Testis (tissue), 2 donors: Measurements from ENCODE around the gene PCGF5.

Experiments used
- POLR2A ChIP-seq: fragments of 450-650 bp; IDR thresholded peaks from one replicate; pipeline ENCODE4 v1.6.1; 2017; ENCODE audit warnings: antibody characterized with exemption, mild to moderate bottlenecking, moderate library complexity
- TF ChIP-seq, protein P1 (sequence below), 3 experiments: fragments of 450-650 bp in 2 of 3; fragments of 200-600 bp in 1 of 3; sonication (generic) in 1 of 3; IDR thresholded peaks; one replicate each; pipeline ENCODE4 v1.5.1; 2016 to 2019; ENCODE audit warnings: antibody characterized with exemption in 3 of 3, mild to moderate bottlenecking in 2 of 3, moderate library complexity in 1 of 3

- TF ChIP-seq, protein P1, sequence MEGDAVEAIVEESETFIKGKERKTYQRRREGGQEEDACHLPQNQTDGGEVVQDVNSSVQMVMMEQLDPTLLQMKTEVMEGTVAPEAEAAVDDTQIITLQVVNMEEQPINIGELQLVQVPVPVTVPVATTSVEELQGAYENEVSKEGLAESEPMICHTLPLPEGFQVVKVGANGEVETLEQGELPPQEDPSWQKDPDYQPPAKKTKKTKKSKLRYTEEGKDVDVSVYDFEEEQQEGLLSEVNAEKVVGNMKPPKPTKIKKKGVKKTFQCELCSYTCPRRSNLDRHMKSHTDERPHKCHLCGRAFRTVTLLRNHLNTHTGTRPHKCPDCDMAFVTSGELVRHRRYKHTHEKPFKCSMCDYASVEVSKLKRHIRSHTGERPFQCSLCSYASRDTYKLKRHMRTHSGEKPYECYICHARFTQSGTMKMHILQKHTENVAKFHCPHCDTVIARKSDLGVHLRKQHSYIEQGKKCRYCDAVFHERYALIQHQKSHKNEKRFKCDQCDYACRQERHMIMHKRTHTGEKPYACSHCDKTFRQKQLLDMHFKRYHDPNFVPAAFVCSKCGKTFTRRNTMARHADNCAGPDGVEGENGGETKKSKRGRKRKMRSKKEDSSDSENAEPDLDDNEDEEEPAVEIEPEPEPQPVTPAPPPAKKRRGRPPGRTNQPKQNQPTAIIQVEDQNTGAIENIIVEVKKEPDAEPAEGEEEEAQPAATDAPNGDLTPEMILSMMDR (IDR thresholded peaks at IDR 0.05): no peak
- TF ChIP-seq POLR2A: no peak
These were observed 22.5 kb downstream of the PCGF5 start for GRCh38 chr10:91242940-91243339.
